ENCODE results near the gene MYL3. TPM values are rescaled to one million over a fixed set of nuclear protein-coding genes. Genes with fewer than 3 reads are reported as not detected.

MYL3 gene
- total RNA-seq, 4 donors from 2014 or later, result 1.5 to 17.3 TPM; not detected in 2

GRCh38 chr3:46898321-46899150 lies 35.3 kb upstream of the MYL3 start:
- DNase-seq, result no peak
- Histone ChIP-seq H3K27ac (no peak overlapping the region), H3K4me3 (peak overlapping the region in 2 of 4 donors; percentile 17 to 27)

GRCh38 chr3:46897829-46898320 lies 34.6 kb upstream of the MYL3 start:
- TF ChIP-seq POLR2A (IDR thresholded peaks at IDR 0.05) (no peak), CTCF (IDR thresholded peaks at IDR 0.05) (no peak)
- no peak overlapping the region for H3K27ac ChIP-seq
- no peaks in the 10 kb centered on the region for H3K9me3 ChIP-seq
- H3K4me3 ChIP-seq, result no peak overlapping the region
- no peak for DNase-seq
- no peaks in the 10 kb centered on the region for H3K36me3 ChIP-seq
- peaks cover 0 to 16% (median 5%) of the 10 kb centered on the region in 4 donors for H3K4me1 ChIP-seq
- H3K27me3 ChIP-seq, result peaks cover 0 to 8% of the 10 kb centered on the region in 2 donors

More at GRCh38 chr3:46898321-46899150, 35.3 kb upstream of the MYL3 start:
- Histone ChIP-seq H3K9me3 (no peaks in the 10 kb centered on the region), H3K36me3 (no peaks in the 10 kb centered on the region), H3K4me1 (peaks cover 0 to 12% (median 5%) of the 10 kb centered on the region in 4 donors), H3K27me3 (peaks cover 0 to 8% of the 10 kb centered on the region in 2 donors)
- TF ChIP-seq CTCF (IDR thresholded peaks at IDR 0.05) (no peak), POLR2A (IDR thresholded peaks at IDR 0.05) (no peak)

GRCh38 chr3:46897031-46897430 lies 33.8 kb upstream of the MYL3 start:
- Histone ChIP-seq H3K36me3 (no peaks in the 10 kb centered on the region), H3K9me3 (no peaks in the 10 kb centered on the region), H3K27ac (no peak overlapping the region), H3K4me1 (peaks cover 0 to 24% (median 9%) of the 10 kb centered on the region in 4 donors), H3K27me3 (peaks cover 0 to 8% of the 10 kb centered on the region in 2 donors), H3K4me3 (no peak overlapping the region)
- no peak for DNase-seq
- TF ChIP-seq POLR2A (IDR thresholded peaks at IDR 0.05) (no peak), CTCF (IDR thresholded peaks at IDR 0.05) (no peak)

- no peaks in the 10 kb centered on the region for H3K9me3 ChIP-seq
- no peaks in the 10 kb centered on the region for H3K36me3 ChIP-seq
- H3K27ac ChIP-seq, result no peak overlapping the region
- no peak for TF ChIP-seq POLR2A (IDR thresholded peaks at IDR 0.05)
- no peak for TF ChIP-seq CTCF (IDR thresholded peaks at IDR 0.05)
- H3K4me3 ChIP-seq, result no peak overlapping the region
- H3K4me1 ChIP-seq, result peaks cover 0 to 28% (median 10%) of the 10 kb centered on the region in 4 donors
- no peak for DNase-seq
- peaks cover 0 to 8% of the 10 kb centered on the region in 2 donors for H3K27me3 ChIP-seq
Measured at GRCh38 chr3:46896386-46896785, 33.1 kb upstream of the MYL3 start.

GRCh38 chr3:46895761-46896160 lies 32.5 kb upstream of the MYL3 start:
- Histone ChIP-seq H3K4me3 (no peak overlapping the region), H3K9me3 (no peaks in the 10 kb centered on the region), H3K36me3 (no peaks in the 10 kb centered on the region), H3K27ac (no peak overlapping the region), H3K4me1 (peaks cover 0 to 28% (median 10%) of the 10 kb centered on the region in 4 donors), H3K27me3 (peaks cover 0 to 8% of the 10 kb centered on the region in 2 donors)
- no peak for DNase-seq
- TF ChIP-seq POLR2A (IDR thresholded peaks at IDR 0.05), result no peak
- TF ChIP-seq CTCF (IDR thresholded peaks at IDR 0.05), result no peak
